HG03558 (cell line): ENCODE results near the gene PRDM16.

ENCODE experiments used
- ATAC-seq: cut with Tn5 transposase; IDR thresholded peaks from one replicate; pipeline ENCODE4 v1.9.1; 2021; ENCODE audit warnings: moderate number of reproducible peaks; ENCODE audit not compliant: unreplicated experiment; ENCODE audit errors: extremely low read depth

The PRDM16 gene

GRCh38 chr1:3187415-3188149, 118.6 kb downstream of the PRDM16 start:
- ATAC-seq: no peak

- no peak for ATAC-seq
Measured at GRCh38 chr1:3188150-3188971, 119.4 kb downstream of the PRDM16 start.

GRCh38 chr1:3190256-3191041, 121.4 kb downstream of the PRDM16 start:
- ATAC-seq: no peak

- ATAC-seq: no peak
Measured at GRCh38 chr1:3192361-3192760, 123.4 kb downstream of the PRDM16 start.

GRCh38 chr1:3192825-3193224, 123.8 kb downstream of the PRDM16 start:
- ATAC-seq: no peak

- no peak for ATAC-seq
Measured at GRCh38 chr1:3193811-3194210, 124.8 kb downstream of the PRDM16 start.

GRCh38 chr1:3194760-3195479, 125.9 kb downstream of the PRDM16 start:
- no peak for ATAC-seq

GRCh38 chr1:3195480-3195815, 126.4 kb downstream of the PRDM16 start:
- ATAC-seq: no peak

GRCh38 chr1:3195966-3196515, 127.0 kb downstream of the PRDM16 start:
- ATAC-seq: no peak

- ATAC-seq: no peak
Measured at GRCh38 chr1:3196577-3197245, 127.7 kb downstream of the PRDM16 start.

- ATAC-seq: no peak
Measured at GRCh38 chr1:3197781-3198316, 128.8 kb downstream of the PRDM16 start.

- ATAC-seq: no peak
Measured at GRCh38 chr1:3198371-3199271, 129.6 kb downstream of the PRDM16 start.

- no peak for ATAC-seq
Measured at GRCh38 chr1:3204725-3205124, 135.7 kb downstream of the PRDM16 start.

- ATAC-seq: no peak
Measured at GRCh38 chr1:3205815-3206214, 136.8 kb downstream of the PRDM16 start.

GRCh38 chr1:3206696-3207095, 137.7 kb downstream of the PRDM16 start:
- no peak for ATAC-seq

- no peak for ATAC-seq
Measured at GRCh38 chr1:3207217-3207848, 138.3 kb downstream of the PRDM16 start.

- no peak for ATAC-seq
Measured at GRCh38 chr1:3208819-3209200, 139.8 kb downstream of the PRDM16 start.

- no peak for ATAC-seq
Measured at GRCh38 chr1:3209201-3209600, 140.2 kb downstream of the PRDM16 start.
